Midbrain (tissue), 1 donor: ENCODE data around the gene STIM1.
"Not testable (repeated sequence)": the region's sequence is repeated elsewhere in the genome, so short reads cannot be mapped to it uniquely, and the experiment has no call there.

Experiments used
- DNase-seq: peaks from one replicate; lab custom pipeline; 2025; lab: John Stamatoyannopoulos, UW

The STIM1 gene

DNA sequence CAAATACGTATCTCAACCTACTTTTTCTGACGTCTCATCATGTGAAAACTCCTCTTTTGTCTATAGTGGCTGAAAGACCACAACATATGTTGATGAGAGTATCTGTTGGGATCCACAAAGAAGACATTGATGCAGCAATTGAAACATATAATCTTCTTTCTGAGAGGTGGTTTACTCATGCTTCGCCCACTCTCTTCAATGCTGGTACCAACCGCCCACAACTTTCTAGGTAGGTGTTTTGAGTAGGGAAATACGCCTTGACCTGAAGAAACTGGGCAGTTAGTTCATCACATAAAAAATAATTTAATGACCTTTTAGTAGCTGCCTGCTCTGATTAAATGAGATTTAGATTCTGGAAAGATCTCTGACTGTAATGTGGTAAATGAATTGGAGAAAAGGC lies 256.4 kb downstream of the STIM1 start:
- no peak for DNase-seq

GRCh38 chr11:4115128-4115527 lies 259.7 kb downstream of the STIM1 start:
- DNase-seq: no peak

- no peak for DNase-seq
Observed at GRCh38 chr11:4118107-4118506, 262.6 kb downstream of the STIM1 start.

DNA sequence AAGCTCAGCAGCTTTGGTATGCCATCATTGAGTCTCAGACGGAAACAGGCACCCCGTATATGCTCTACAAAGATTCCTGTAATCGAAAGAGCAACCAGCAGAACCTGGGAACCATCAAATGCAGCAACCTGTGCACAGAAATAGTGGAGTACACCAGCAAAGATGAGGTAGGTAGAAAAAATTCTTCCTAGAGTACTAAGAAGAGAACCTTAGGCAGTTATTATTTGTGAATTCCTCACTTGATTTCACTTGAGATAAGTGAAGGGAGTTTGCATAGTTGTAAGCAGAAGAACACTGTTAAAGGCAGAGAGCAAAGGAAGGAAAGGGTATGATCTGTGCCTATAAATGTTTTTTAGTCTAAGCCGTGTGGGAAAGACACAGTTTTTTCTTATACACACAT lies 267.8 kb downstream of the STIM1 start:
- no peak for DNase-seq

DNA sequence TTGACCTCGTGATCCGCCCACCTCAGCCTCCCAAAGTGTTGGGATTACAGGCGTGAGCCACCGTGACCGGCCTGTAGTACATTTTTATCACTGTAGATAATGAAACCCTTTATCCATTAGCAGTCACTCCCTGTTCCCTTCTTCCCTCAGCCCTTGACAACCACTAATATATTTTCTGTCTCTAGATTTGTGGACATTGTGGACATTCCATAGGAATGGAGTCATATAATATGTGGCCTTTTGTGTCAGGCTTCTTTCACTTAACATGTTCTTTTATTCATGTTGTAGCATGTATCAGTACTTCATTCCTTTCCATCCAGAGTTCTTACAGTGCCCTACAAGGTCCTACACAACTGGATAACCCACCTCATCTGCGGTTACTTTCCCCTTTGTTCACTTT lies 269.7 kb downstream of the STIM1 start:
- DNase-seq: no peak

DNA sequence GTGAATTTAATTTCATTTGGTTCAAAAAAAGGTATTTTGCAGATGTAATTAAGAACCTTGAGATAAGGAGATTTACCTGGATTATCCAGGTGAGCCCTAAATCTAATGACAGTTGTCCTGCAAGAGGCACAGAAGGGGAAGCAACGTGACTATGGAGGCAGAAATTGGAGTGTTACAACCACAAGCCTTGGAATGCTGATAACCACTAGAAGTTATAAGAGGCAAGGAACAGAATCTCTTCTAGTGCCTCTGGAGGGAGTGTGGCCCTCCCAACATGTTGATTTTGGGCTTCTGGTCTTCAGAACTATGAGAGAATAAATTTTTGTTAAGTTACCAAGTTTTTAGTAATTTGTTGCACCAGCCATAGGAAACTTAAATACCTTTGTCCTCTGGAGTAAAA lies 271.9 kb downstream of the STIM1 start:
- no peak for DNase-seq

GRCh38 chr11:4130219-4130618 lies 274.8 kb downstream of the STIM1 start:
- DNase-seq: not testable (repeated sequence)

DNA sequence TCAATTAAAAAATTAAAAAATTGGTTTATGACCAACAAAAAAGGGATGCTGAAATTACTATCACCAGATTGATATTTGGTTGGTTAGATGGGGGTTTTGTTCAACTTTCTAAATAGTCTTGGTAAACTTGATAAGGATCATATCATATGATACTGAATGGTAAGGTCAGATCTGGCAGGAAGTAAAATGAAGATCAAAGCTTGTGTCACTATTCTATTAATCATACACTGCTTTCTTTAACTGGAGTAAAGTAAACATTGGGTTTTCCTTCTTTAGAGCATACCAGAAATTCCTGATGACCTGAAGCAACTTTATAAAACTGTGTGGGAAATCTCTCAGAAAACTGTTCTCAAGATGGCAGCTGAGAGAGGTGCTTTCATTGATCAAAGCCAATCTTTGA lies 279.3 kb downstream of the STIM1 start:
- DNase-seq: no peak

DNA sequence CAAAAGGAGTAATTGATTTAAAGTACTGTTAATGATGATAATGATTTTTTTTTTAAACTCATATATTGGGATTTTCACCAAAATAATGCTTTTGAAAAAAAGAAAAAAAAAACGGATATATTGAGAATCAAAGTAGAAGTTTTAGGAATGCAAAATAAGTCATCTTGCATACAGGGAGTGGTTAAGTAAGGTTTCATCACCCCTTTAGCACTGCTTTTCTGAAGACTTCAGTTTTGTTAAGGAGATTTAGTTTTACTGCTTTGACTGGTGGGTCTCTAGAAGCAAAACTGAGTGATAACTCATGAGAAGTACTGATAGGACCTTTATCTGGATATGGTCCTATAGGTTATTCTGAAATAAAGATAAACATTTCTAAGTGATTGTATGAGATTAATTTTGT lies 283.0 kb downstream of the STIM1 start:
- no peak for DNase-seq

DNA sequence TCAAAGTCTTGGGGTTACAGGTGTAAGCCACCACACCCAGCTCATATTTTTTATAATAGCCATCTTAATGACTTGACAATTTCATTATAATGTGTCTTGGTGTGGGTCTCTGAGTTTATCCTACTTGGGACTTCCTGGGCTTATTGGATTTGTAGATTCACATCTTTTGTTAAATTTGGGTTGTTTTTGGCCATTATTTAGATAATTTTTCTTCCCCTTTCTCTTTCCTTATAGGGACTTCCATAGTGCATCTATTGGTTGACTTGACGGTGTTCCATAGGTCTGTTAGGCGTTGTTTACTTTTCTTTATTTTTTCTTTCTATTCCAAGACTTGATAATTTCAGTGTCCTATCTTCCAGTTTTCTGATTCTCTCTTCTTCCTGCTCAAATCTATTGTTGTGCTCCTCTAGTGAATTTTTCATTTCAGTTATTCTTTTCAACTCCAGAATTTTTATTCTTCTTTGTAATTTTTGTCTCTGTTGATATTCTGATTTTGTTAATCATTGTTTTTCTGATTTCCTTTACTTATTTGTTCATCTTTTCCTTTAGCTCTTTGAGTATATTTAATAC lies 284.7 kb downstream of the STIM1 start:
- DNase-seq: no peak
